GM23338 (cell line): ENCODE results near the gene MCM3AP. TPM values are rescaled to one million over a fixed set of nuclear protein-coding genes. Genes with fewer than 3 reads are reported as not detected.

Experiments used
- ATAC-seq: fragments of 200-7000 bp; cut with Tn5 transposase; 3 replicates; pipeline ENCODE4 v1.9.1; 2020
- DNase-seq: peaks from one replicate; pipeline ENCODE4 v3.0.0-alpha.2; 2015; ENCODE audit warnings: low spot score
- H2AFZ ChIP-seq: fragments of 200-600 bp; sonication (generic); 2 replicates; pipeline ENCODE4 v1.8.0; 2016; ENCODE audit warnings: antibody characterized with exemption, mild to moderate bottlenecking, moderate library complexity
- H3F3A ChIP-seq: fragments of 200-600 bp; sonication (generic); replicated peaks from 2 replicates; pipeline ENCODE4 v1.8.0; 2017; ENCODE audit warnings: antibody characterized with exemption, mixed run types, low read depth
- H3K27ac ChIP-seq: fragments of 200-600 bp; sonication (generic); 2 replicates; pipeline ENCODE4 v1.6.1; 2016; ENCODE audit warnings: low read depth
- H3K27me3 ChIP-seq: fragments of 200-600 bp; sonication (generic); 2 replicates; pipeline ENCODE4 v1.8.0; 2016; ENCODE audit warnings: mild to moderate bottlenecking, mixed run types, moderate library complexity; ENCODE audit not compliant: insufficient read depth
- H3K36me3 ChIP-seq: fragments of 200-600 bp; sonication (generic); 2 replicates; pipeline ENCODE4 v1.8.0; 2016; ENCODE audit warnings: mild to moderate bottlenecking; ENCODE audit not compliant: insufficient read depth
- H3K4me1 ChIP-seq: fragments of 200-600 bp; sonication (generic); 2 replicates; pipeline ENCODE4 v1.8.0; 2016; ENCODE audit warnings: mild to moderate bottlenecking, moderate library complexity; ENCODE audit not compliant: insufficient read depth
- H3K4me2 ChIP-seq: fragments of 200-600 bp; sonication (generic); 2 replicates; pipeline ENCODE4 v1.7.1; 2017; ENCODE audit warnings: mixed run types
- H3K4me3 ChIP-seq: fragments of 200-600 bp; sonication (generic); 2 replicates; pipeline ENCODE4 v1.6.1; 2016; ENCODE audit warnings: mixed run types
- H3K79me2 ChIP-seq: fragments of 200-600 bp; sonication (generic); replicated peaks from 2 replicates; pipeline ENCODE4 v1.8.0; 2017; ENCODE audit warnings: mild to moderate bottlenecking; ENCODE audit not compliant: insufficient read depth
- H3K9me2 ChIP-seq: fragments of 200-600 bp; sonication (generic); 2 replicates; pipeline ENCODE4 v1.8.0; 2017; ENCODE audit not compliant: insufficient read depth
- H4K20me1 ChIP-seq: fragments of 200-600 bp; sonication (generic); replicated peaks from 2 replicates; pipeline ENCODE4 v1.8.0; 2017; ENCODE audit warnings: mild to moderate bottlenecking; ENCODE audit not compliant: insufficient read depth
- H3K27ac Mint-ChIP-seq: 2 replicates; pipeline ENCODE4 v1.8.0; 2020; ENCODE audit warnings: inconsistent platforms, mild to moderate bottlenecking, moderate library complexity, mixed read lengths
- H3K27me3 Mint-ChIP-seq: 3 replicates; pipeline ENCODE4 v1.8.0; 2022; ENCODE audit warnings: low read depth, mild to moderate bottlenecking, moderate library complexity, mixed read lengths, inconsistent platforms; ENCODE audit not compliant: insufficient read depth, poor library complexity
- H3K36me3 Mint-ChIP-seq: 3 replicates; pipeline ENCODE4 v1.8.0; 2021; ENCODE audit warnings: low read depth, mild to moderate bottlenecking, inconsistent platforms, moderate library complexity, mixed read lengths
- H3K4me1 Mint-ChIP-seq: 3 replicates; pipeline ENCODE4 v1.8.0; 2020; ENCODE audit warnings: mild to moderate bottlenecking, inconsistent platforms, mixed read lengths
- H3K4me3 Mint-ChIP-seq: 3 replicates; pipeline ENCODE4 v1.8.0; 2021; ENCODE audit warnings: moderate library complexity, mild to moderate bottlenecking, inconsistent platforms, mixed read lengths
- H3K9me3 Mint-ChIP-seq: 3 replicates; pipeline ENCODE4 v1.8.0; 2020; ENCODE audit warnings: moderate library complexity, mild to moderate bottlenecking, inconsistent platforms, mixed read lengths
- CREB1 ChIP-seq: fragments of 250-450 bp; sonication (Bioruptor Pico); IDR thresholded peaks from 2 replicates; pipeline ENCODE4 v1.5.0; 2020; ENCODE audit warnings: low read depth, mild to moderate bottlenecking, moderate library complexity
- CTCF ChIP-seq, 2 experiments: fragments of 200-600 bp in 1 of 2; sonication (generic) in 1 of 2; conservative IDR thresholded peaks; 2 replicates each; pipeline versions ENCODE4 v1.5.1 to v1.6.1; 2016 to 2017; ENCODE audit warnings: antibody characterized with exemption in 2 of 2, low read depth in 2 of 2, mild to moderate bottlenecking in 2 of 2, moderate library complexity in 1 of 2
- EZH2 ChIP-seq: fragments of 200-600 bp; sonication (generic); IDR thresholded peaks from one replicate; pipeline ENCODE4 v1.8.0; 2017; ENCODE audit warnings: antibody characterized with exemption, mild to moderate bottlenecking, low read depth; ENCODE audit not compliant: unreplicated experiment
- STAT1 ChIP-seq: IDR thresholded peaks from one replicate; pipeline ENCODE4 v1.6.1; 2016; ENCODE audit warnings: antibody characterized with exemption; ENCODE audit not compliant: unreplicated experiment
- ZNF462 ChIP-seq: fragments of 250-450 bp; sonication (Bioruptor Pico); IDR thresholded peaks from 2 replicates; pipeline ENCODE4 v1.5.0; 2020; ENCODE audit warnings: mild to moderate bottlenecking, moderate library complexity
- polyA plus RNA-seq: library from polyadenylated mRNA; unstranded; fragments of >200 nt; fragmentation: Nextera tagmentation; extraction: Ambion mirVana; gene quantifications from 2 replicates; pipeline ENCODE4 v1.2.1, GENCODE V29; 2016
- total RNA-seq: library from RNA; depleted of rRNA; stranded (reverse); fragments of >200 nt; shearing (Covaris generic); gene quantifications from 2 replicates; pipeline ENCODE4 v1.2.3, GENCODE V29; 2014
- TF ChIP-seq, protein P1 (sequence below): IDR thresholded peaks from 2 replicates; pipeline ENCODE4 v1.6.1; 2016; ENCODE audit warnings: antibody characterized with exemption

MCM3AP gene
- total and polyA plus RNA-seq, 2 experiments from 2014 or later: 39.2 to 123 TPM

- Histone ChIP-seq H3K4me1 (no peaks in the 10 kb centered on the region), H3K79me2 (0 out of 2 replicates have a peak, but pooled peaks cover 10% of the 10 kb centered on the region), H3F3A (no peaks in the 10 kb centered on the region), H4K20me1 (no peaks in the 10 kb centered on the region; the same call in 1 of the 2 replicates), H3K9me2 (no peaks in the 10 kb centered on the region), H3K4me2 (no peak overlapping the region), H3K27me3 (no peaks in the 10 kb centered on the region), H3K27ac (no peak overlapping the region), H3K4me3 (no peak overlapping the region), H3K36me3 (peaks cover 9% of the 10 kb centered on the region; the same call in 1 of the 2 replicates), H2AFZ (no peak overlapping the region)
- Mint-ChIP-seq H3K36me3 (peaks cover 25% of the 10 kb centered on the region), H3K4me3 (no peak overlapping the region), H3K4me1 (no peaks in the 10 kb centered on the region; the same call in 2 of the 3 replicates), H3K27me3 (peaks cover 4% of the 10 kb centered on the region), H3K27ac (no peak overlapping the region), H3K9me3 (no peaks in the 10 kb centered on the region)
- DNase-seq: no peak
- TF ChIP-seq EZH2: no peak
- TF ChIP-seq, protein P1, sequence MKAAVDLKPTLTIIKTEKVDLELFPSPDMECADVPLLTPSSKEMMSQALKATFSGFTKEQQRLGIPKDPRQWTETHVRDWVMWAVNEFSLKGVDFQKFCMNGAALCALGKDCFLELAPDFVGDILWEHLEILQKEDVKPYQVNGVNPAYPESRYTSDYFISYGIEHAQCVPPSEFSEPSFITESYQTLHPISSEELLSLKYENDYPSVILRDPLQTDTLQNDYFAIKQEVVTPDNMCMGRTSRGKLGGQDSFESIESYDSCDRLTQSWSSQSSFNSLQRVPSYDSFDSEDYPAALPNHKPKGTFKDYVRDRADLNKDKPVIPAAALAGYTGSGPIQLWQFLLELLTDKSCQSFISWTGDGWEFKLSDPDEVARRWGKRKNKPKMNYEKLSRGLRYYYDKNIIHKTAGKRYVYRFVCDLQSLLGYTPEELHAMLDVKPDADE: no peak
- no peak for TF ChIP-seq ZNF462 (CRISPR knock-in tag)
- TF ChIP-seq CREB1: no peak
- no peak for TF ChIP-seq STAT1
- TF ChIP-seq CTCF (conservative IDR thresholded peaks at IDR 0.05; ENCODE audit: low read depth in 2 of 2): no peak
- no peak for ATAC-seq
Observed at GRCh38 chr21:46211786-46212720, 73.4 kb downstream of the MCM3AP start.
